Esophagus mucosa (tissue), 1 donor: ENCODE results near the gene DENND6B. TPM values are rescaled to one million over a fixed set of nuclear protein-coding genes. Genes with fewer than 3 reads are reported as not detected.
"Not testable (repeated sequence)": the region's sequence is repeated elsewhere in the genome, so short reads cannot be mapped to it uniquely, and the experiment has no call there.

Experiments used
- ATAC-seq: fragments of 200-7000 bp; cut with Tn5 transposase; one replicate; pipeline ENCODE4 v1.9.1; 2020
- total RNA-seq: library from RNA; stranded (reverse); gene quantifications from one replicate; pipeline ENCODE4 v1.2.4, GENCODE V29; 2023
- donor health status: DM: yes; HTN: yes; CAD: no.

Gene DENND6B
- total RNA-seq, 1 donor from 2014 or later, result 2.3 TPM

DNA sequence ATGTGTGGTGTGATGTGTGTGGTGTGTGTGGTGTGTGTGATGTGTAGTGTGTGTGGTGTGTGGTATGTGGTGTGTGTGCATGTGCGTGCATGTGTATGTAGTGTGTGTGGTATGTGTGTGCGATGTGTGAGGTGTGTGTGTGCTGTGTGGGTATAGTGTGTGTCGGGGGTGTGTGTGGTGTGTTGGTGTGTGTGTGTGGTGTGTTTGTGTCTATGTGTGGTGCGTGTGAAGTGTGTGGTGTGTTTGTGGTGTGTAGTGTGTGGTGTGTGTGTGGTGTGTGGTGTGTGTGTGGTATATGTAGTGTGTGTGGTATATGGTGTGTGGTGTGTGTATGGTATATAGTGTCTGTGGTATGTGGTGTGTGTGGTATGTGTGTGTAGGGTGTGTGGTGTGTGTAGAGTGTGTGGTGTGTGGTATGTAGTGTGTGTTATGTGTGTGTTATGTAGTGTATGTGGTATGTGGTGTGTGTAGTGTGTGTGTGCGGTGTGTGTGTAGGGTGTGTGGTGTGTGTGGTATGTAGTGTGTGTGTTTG lies 11.3 kb upstream of the DENND6B start:
- ATAC-seq, result no peak

- ATAC-seq, result no peak
Observed at GRCh38 chr22:50337262-50338041, 10.6 kb upstream of the DENND6B start.

- ATAC-seq, result not testable (repeated sequence)
Observed at GRCh38 chr22:50334433-50334832, 7.6 kb upstream of the DENND6B start.

- no peak for ATAC-seq
Observed at GRCh38 chr22:50329236-50329635, 2.4 kb upstream of the DENND6B start.

DNA sequence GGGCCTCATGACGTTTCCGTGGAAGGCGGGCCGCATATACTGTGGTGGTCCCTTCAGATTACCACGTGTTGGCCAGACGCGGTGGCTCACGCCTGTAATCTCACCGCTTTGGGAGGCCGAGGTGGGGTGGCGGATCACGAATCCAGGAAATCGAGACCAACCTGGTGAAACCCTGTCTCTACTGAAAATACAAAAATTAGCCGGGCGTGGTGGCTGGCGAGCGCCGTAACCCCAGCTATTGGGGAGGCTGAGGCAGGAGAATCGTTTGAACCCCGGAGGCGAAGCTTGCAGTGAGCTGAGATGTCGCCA lies 853 bp upstream of the DENND6B start:
- no peak for ATAC-seq

DNA sequence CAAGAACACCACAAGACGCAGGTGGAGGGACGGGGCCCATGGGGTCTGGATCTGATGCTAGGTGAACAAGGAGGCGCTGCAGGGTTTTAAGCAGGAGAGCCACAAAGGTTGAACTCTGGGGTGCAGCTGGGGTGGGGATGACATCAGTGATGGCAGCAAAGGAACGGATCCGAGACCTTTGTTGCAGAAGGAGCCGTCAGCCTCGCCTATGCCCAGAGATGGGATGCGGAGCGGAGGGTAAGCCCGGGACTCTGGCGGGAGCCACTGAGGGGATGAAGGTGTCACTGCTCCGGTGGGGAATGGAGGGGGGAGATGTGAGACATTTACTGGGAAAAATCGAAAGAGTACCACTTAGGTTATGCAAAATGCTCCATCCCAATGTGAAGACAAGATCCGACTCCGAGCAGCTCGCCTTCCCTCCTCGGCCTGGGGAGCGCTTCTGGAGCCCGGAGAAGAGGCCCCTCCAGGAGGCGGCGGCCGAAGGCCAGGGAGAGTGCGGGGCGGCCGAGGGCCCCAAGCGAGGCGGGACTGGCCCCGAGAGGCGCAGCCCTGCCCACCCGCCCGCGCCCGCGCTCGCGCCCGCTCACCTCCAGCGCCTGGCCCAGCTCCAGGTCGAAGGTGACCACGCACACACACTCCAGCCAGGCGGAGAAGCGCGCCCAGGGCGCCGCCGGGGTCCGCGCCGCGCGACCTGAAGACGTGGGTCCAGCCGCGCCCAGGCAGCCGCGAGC lies 422 bp downstream of the DENND6B start:
- ATAC-seq, result no peak

DNA sequence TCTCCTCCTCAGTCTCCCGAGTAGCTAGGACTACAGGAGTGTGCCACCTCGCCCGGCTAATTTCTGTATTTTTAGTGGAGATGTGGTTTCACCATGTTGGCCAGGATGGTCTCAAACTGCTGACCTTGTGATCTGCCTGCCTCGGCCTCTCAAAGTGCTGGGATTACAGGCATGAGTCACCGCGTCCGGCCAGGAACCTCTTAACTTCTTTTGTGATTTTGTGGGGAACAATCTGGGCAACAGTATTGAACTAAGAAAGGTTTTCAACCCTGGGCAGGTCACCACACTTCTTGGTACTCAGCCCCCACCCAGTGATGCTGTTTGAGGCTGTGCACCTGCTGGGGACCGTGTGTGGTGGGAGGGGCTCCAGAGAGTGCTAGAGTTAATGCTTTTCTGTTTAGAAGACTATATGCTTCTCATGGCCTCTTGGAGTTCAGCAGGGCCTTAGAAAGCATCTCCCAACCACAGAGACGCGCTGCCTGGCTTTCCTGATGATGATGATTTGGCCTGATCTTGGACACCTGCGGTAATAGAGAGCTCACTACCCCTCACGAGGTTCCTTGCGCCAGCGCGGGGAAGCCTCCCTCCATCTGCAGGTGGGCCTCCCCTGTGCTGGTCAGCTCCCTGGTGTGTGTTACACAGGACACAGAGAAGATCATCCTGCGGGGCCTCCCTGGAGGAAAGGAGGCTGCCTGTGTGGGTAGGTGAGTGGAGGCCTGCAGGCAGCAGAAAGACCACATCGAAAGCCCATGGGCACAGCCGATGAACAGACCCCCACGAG lies 1.2 kb downstream of the DENND6B start:
- ATAC-seq, result no peak

GRCh38 chr22:50323900-50324299 lies 2.9 kb downstream of the DENND6B start:
- no peak for ATAC-seq

DNA sequence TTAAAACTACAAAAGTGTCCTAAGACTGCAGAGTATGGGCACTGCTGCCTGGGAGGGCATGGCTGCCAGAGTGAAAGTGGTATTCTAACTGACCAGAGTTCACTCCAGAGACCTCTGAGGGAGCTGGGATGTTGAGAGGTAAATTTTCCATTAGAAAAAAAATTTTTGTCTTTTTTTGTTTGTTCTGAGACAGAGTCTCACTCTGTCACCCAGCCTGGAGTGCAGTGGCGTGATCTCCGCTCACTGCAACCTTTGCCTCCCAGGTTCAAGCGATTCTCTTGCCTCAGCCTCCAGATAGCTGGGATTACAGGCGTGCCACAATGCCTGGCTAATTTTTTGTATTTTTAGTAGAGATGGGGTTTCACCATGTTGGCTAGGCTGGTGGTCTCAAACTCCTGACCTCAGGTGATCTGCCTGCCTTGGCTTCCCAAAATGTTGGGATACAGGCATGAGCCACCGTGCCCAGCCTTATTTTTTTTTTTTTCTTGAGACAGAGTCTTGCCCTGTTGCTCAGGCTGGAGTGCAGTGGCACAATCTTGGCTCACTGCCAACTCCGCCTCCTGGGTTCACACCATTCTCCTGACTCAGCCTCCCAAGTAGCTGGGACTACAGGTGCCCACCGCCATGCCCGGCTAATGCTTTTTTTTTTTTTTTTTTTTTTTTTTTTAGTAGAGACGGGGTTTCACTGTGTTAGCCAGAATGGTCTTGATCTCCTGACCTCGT lies 4.3 kb downstream of the DENND6B start:
- not testable (repeated sequence) for ATAC-seq

DNA sequence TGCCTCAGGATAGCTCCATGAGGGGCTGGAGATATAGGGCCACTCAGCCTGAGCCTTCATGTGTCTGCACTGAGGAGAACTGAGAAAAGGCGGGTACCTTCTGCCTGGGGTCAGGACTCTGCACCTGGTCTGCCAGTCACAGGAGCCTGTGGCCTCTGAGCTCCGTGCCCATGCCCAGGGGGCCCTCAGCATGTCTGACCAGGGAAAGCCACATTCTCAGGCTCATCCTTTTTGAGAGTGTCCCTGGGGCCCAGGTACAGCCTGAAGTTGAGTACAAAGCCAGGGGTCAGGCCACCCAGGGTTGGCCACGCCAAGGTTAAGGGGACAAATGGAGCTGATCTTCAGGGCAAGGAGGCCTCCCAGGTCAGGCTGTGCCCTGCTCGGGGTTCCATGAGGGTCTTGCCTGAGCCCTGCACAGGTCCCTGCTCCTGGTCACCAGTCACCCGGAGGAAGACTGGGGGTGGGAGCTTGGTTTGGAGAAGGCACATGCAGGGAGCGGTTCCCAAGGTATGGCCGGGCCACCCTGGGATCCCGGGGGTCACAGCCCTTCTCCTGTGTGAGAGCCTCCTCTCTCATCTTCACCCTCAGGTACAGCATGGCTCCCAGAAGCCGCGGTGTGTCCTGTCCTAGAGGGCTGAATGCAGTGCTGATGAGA lies 6.0 kb downstream of the DENND6B start:
- ATAC-seq, result no peak

- no peak for ATAC-seq
Observed at GRCh38 chr22:50320116-50320515, 6.7 kb downstream of the DENND6B start.

GRCh38 chr22:50319503-50319951 lies 7.3 kb downstream of the DENND6B start:
- no peak for ATAC-seq

GRCh38 chr22:50318698-50319411 lies 8.0 kb downstream of the DENND6B start:
- ATAC-seq, result no peak

DNA sequence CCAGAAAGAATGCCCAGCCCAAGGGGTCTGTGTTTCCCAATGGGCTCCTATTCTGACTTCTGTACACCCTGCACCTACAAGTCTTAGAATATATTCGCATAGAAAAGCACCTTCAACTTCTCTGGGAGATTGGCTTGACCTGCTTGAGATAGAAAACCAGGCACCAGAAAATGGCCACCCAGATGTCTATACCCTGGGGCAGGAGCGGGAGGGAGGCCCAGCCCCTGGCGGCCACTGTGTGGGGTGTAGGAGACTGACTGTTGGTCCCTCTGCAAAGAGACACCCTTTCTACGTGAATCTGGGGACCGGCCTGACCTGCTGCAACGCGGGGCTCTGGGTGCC lies 8.5 kb downstream of the DENND6B start:
- no peak for ATAC-seq

GRCh38 chr22:50317674-50318073 lies 9.1 kb downstream of the DENND6B start:
- ATAC-seq, result no peak

GRCh38 chr22:50317178-50317577 lies 9.6 kb downstream of the DENND6B start:
- ATAC-seq, result no peak

GRCh38 chr22:50316114-50317065 lies 10.4 kb downstream of the DENND6B start:
- no peak for ATAC-seq

GRCh38 chr22:50315289-50316113 lies 11.3 kb downstream of the DENND6B start:
- ATAC-seq, result no peak
